Activated CD8-positive, alpha-beta memory T cell treated with anti-CD3 and anti-CD28 coated beads for 36 hours (primary cell): ENCODE results near the gene CPA5. TPM values are rescaled to one million over a fixed set of nuclear protein-coding genes. Genes with fewer than 3 reads are reported as not detected.
"Not testable (repeated sequence)": the region's sequence is repeated elsewhere in the genome, so short reads cannot be mapped to it uniquely, and the experiment has no call there.

Source experiments
- CTCF ChIA-PET: fragments of 350-600 bp; sonication (Branson Sonifier 250); formaldehyde crosslinking; loops from one replicate; lab custom pipeline; 2021; ENCODE audit warnings: antibody characterized with exemption; lab: Charles Lee
- POLR2A ChIA-PET: fragments of 350-600 bp; sonication (Branson Sonifier 250); formaldehyde crosslinking; loops from one replicate; lab custom pipeline; 2021; ENCODE audit warnings: antibody characterized with exemption; lab: Charles Lee
- total RNA-seq, 2 experiments: library from RNA; stranded (reverse); gene quantifications; one replicate each; pipeline ENCODE4 v1.2.3, GENCODE V29; 2021

The CPA5 gene
- 1 to 10 TPM; 2.1 to 3.2 TPM for total RNA-seq

DNA sequence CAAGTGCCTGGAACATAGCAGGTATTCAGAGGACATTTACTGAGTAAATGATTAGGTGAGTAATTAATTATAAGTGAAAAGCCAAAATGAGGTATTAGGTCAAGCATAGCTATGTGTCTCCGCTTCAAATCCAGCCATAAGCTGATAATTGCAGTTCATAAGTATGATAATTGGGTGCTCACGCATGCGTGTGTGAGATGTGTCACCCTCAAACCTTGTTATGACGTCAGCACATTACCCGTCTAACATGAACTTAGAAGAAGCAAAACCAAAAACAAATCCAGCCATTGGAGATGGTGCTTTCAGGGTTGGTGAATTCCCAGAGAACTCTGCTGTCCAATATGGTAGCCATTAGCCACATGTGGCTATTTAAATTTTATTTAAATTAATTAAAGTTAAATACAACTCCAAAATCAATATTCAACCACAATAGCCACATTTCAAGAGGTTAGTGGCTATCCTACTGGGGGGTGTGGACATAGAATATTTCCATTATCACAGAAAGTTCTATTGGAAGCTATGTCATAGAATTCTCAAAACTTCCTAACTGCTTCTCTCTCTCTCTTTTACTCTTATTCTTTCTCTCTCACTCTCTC lies at the start of gene CPA5:
CPA5 (plus strand) TSS at position 546 of the 596 bp plus-strand sequence. CDS start 1,670 bp downstream, outside the sequence.
- ChIA-PET CTCF (no interaction called here), POLR2A (no interaction called here)

GRCh38 chr7:130296221-130296951 lies 48.2 kb upstream of the CPA5 start:
- CTCF ChIA-PET = no interaction called here
- POLR2A ChIA-PET = no interaction called here

GRCh38 chr7:130297628-130298543 lies 46.7 kb upstream of the CPA5 start:
- CTCF ChIA-PET = no interaction called here
- POLR2A ChIA-PET = no interaction called here

GRCh38 chr7:130298544-130299326 lies 45.9 kb upstream of the CPA5 start:
- CTCF ChIA-PET = no interaction called here
- POLR2A ChIA-PET = no interaction called here

DNA sequence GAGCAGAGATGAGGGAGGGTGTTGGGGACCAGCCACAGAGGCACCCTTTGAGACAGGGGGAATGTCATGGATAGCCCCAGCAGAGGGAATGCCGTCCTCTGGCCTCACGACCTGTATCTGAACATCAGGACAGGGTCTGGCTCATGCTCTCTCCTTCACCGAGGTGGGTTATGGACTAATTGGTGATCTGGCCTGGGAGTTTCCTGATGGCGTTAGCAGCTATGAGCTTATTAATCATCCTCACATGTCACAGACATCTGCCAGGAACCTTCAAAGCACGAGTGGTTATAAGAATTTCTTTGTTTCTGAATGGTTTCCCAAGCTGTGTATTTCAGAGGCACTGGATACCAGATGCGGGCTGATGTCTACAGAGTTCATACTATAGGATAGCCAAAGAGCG lies 44.8 kb upstream of the CPA5 start:
- ChIA-PET CTCF (no interaction called here), POLR2A (interaction anchor here (0.7 kb wide), 1 partner anchor 35 kb away, joined by 6 read pairs; no protein-coding TSS in a partner anchor)

- CTCF ChIA-PET = interaction anchor here (0.6 kb wide), 1 partner anchor 88 kb away, joined by 3 read pairs; no protein-coding TSS in a partner anchor
- POLR2A ChIA-PET = interaction anchor here (0.6 kb wide), 1 partner anchor 115 kb away, joined by 3 read pairs; no protein-coding TSS in a partner anchor
Measured at GRCh38 chr7:130301501-130302020, 43.1 kb upstream of the CPA5 start.

- POLR2A ChIA-PET = no interaction called here
- CTCF ChIA-PET = no interaction called here
Measured at GRCh38 chr7:130302649-130303048, 42.0 kb upstream of the CPA5 start.

- CTCF ChIA-PET = no interaction called here
Measured at GRCh38 chr7:130303127-130303526, 41.5 kb upstream of the CPA5 start.

DNA sequence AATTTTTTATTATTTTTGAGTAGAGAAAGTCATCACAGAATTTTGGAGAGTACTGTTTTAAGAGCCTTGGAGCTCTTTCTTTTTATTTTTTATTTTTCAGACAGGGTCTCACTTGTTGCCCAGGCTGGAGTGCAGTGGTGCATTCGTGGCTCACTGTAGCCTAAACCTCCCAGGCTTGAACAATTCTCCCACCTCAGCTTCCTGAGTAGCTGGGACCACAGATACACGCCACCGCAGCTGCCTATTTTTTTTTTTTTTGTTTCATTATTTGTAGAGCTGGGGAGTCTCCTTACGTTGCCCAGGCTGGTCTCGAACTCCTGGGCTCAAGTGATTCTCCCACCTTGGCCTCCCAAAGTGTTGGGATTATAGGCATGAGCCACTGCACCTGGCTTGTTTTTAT lies 41.1 kb upstream of the CPA5 start:
- POLR2A ChIA-PET = no interaction called here
- CTCF ChIA-PET = no interaction called here

More at GRCh38 chr7:130303127-130303526, 41.5 kb upstream of the CPA5 start:
- POLR2A ChIA-PET = no interaction called here

- CTCF ChIA-PET = no interaction called here
- POLR2A ChIA-PET = no interaction called here
Measured at GRCh38 chr7:130303982-130304381, 40.6 kb upstream of the CPA5 start.

DNA sequence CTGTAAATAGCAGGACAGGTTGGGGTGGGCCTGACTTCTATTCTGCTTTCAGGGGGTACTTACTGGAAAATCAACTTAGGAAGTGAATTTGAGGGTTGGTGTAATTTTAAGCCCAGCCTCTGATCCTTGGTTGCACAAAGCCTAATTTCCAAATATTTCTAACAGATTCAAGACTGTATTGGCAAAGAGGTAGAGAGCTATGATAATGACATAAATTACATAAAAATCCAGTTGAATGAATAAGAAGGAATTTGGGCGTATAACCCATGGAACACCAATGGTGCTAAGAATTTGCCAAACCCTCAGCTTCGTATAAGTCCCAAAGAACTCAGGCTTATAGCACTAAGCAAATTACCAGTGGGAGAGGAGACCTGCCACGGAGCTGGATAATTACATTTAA lies 39.7 kb upstream of the CPA5 start:
- ChIA-PET POLR2A (no interaction called here), CTCF (no interaction called here)

GRCh38 chr7:130305433-130306042 lies 39.1 kb upstream of the CPA5 start:
- POLR2A ChIA-PET = no interaction called here
- CTCF ChIA-PET = no interaction called here

DNA sequence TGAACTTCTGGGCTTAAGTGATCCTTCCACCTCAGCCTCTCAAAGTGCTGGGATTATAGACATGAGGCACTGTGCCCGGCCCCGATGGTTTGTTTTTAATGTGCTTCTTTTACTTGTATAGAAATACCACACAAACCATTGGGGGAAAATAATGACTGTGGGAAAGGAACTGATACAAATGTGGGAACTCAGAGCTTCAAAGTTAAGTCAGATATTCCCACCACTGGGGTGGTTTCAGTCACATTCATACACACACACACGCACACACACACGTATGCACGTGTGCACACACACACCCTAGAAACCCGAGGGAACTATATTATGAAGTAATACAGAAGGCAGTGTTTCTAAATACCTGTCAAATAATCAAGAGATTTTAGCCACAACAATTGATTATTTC lies 34.6 kb upstream of the CPA5 start:
- ChIA-PET CTCF (interaction anchor here (0.6 kb wide), 1 partner anchor 30 kb away, joined by 3 read pairs; no protein-coding TSS in a partner anchor), POLR2A (no interaction called here)

DNA sequence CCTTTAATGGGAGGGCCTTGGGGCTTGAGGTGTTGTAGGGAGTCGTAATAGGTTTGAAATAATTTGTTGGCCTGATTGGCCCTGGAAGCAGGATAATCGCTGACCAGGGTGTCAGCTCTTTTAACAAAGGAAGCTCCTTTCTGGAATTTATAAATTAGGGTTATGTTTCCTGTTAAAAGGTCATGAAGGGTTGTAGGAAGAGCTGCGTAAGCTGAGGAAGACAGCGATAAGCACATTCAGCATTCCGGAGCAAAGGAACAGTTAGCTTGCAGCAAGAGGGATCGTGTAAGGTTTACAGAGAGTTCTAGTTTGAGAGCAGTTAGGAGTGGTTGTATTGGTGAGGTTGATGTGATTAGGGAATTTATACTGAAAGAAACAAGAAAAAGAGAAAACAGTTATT lies 30.3 kb upstream of the CPA5 start:
- ChIA-PET POLR2A (no interaction called here), CTCF (no interaction called here)

- CTCF ChIA-PET = no interaction called here
- POLR2A ChIA-PET = no interaction called here
Measured at GRCh38 chr7:130319541-130319940, 25.1 kb upstream of the CPA5 start.

DNA sequence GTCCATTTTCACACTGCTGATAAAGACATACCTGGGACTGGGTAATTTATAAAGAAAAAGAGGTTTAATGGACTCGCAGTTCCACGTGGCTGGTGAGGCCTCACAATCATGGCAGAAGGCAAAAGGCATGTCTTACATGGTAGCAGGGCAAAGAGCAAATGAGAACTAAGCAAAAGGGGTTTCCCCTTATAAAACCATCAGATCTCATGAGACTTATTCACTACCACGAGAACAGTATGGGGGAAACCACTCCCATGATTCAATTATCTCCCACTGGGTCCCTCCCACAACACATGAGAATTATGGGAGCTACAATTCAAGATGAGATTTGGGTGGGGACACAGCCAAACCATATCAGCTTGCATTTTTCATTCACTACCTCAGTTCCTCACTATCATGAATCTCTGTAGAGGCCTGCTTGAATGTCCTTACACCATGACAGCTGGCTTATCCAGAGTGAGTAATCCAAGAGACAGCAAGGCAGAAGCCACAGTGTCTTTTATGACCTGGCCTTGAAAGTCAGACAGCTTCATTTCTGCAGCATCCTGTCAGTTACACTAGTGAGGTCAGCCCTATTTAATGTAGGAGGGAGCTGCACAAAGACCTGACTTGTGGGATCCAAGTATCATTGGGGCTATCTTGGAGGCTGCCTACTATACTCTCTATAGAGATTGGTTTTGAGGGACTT lies 22.9 kb upstream of the CPA5 start:
- CTCF ChIA-PET, POLR2A ChIA-PET: not testable (repeated sequence)

GRCh38 chr7:130322615-130323014 lies 22.0 kb upstream of the CPA5 start:
- CTCF ChIA-PET = no interaction called here
- POLR2A ChIA-PET = no interaction called here

GRCh38 chr7:130324306-130324943 lies 20.2 kb upstream of the CPA5 start:
- POLR2A ChIA-PET = no interaction called here
- CTCF ChIA-PET = no interaction called here
